NB4 (cell line): ENCODE results near the gene SPACDR.

ENCODE experiments used
- CTCF ChIP-seq: IDR thresholded peaks from one replicate; pipeline ENCODE4 v1.5.1; 2012; ENCODE audit warnings: low read depth, low read length
- MAX ChIP-seq: IDR thresholded peaks from 2 replicates; pipeline ENCODE4 v1.6.1; 2011; ENCODE audit warnings: low read depth, low read length
- MYC ChIP-seq: IDR thresholded peaks from 2 replicates; pipeline ENCODE4 v1.6.1; 2011; ENCODE audit warnings: low read depth, low read length
- POLR2A ChIP-seq: IDR thresholded peaks from 2 replicates; pipeline ENCODE4 v1.6.1; 2011; ENCODE audit warnings: mild to moderate bottlenecking; ENCODE audit not compliant: insufficient read length; ENCODE audit errors: extremely low read depth

- no peak for TF ChIP-seq CTCF
- TF ChIP-seq POLR2A, result no peak
- TF ChIP-seq MAX, result no peak
- TF ChIP-seq MYC, result no peak
These were observed 46.6 kb upstream of the SPACDR start for GRCh38 chr7:100510437-100511239.
